Stimulated activated memory B cell treated with anti-CD40 and anti-IgM and Interleukin-4, amounts not matched to agents 10 μg/mL and 1 μg/mL and 100 μg/mL, for 72 hours (primary cell): ENCODE measurements around the gene MYBBP1A.

Experiments used
- ATAC-seq: fragments of 150-1000 bp; cut with Tn5 transposase; 2 replicates; pipeline ENCODE4 v1.10.0; 2021
- H3K27ac Mint-ChIP-seq: one replicate; pipeline ENCODE4 v1.8.0; 2022; ENCODE audit warnings: mild to moderate bottlenecking, mixed read lengths
- H3K27me3 Mint-ChIP-seq: one replicate; pipeline ENCODE4 v1.8.0; 2022; ENCODE audit warnings: mixed read lengths
- H3K36me3 Mint-ChIP-seq: one replicate; pipeline ENCODE4 v1.8.0; 2022; ENCODE audit warnings: mixed read lengths
- H3K4me1 Mint-ChIP-seq: one replicate; pipeline ENCODE4 v1.8.0; 2022; ENCODE audit warnings: mixed read lengths
- H3K4me3 Mint-ChIP-seq: one replicate; pipeline ENCODE4 v1.8.0; 2022; ENCODE audit warnings: mild to moderate bottlenecking, moderate library complexity, mixed read lengths
- H3K9me3 Mint-ChIP-seq: one replicate; pipeline ENCODE4 v1.8.0; 2022; ENCODE audit warnings: mixed read lengths

Gene MYBBP1A

GRCh38 chr17:4550534-4551039, 4.6 kb downstream of the MYBBP1A start:
- no peak overlapping the region for H3K27ac Mint-ChIP-seq
- peaks cover 47% of the 10 kb centered on the region for H3K36me3 Mint-ChIP-seq
- no peak overlapping the region for H3K4me3 Mint-ChIP-seq
- H3K9me3 Mint-ChIP-seq, result no peaks in the 10 kb centered on the region
- H3K27me3 Mint-ChIP-seq, result no peaks in the 10 kb centered on the region
- peaks cover 19% of the 10 kb centered on the region for H3K4me1 Mint-ChIP-seq
- no peak for ATAC-seq

DNA sequence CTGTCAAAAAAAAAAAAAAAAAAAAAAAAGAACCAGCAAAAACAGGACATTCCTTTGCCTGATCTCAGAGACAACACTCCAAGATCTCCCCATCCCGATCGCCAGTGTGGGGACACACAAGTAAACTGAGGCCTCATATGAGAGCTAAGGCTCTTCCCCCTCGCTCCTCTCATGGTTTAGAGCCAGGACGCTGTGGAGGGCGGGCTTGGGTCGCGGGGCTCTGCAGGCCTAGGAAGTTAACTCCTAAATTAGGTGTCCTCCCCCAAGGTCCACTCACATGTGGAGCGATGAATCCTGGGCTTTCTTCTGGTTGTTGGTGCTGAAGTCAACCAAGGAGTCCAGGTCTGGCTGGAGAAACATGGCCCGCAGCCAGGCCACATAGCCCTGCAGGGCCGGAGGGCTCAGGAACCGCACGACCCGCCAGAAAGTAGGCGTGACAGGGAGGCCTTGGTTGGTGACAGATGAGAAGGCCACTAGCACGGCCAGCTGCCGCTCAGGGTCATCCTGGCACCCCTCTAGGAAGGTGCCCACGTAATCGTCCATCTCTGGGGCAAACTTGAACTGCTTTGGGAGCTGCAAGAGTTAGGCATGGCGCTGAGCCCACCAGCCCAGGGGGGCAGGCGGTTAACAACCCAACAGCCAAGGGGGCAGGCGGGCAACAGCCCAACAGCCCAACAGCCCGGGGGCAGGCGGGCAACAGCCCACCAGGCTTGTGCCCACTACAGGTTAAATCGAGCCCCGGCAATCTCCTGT, 5.2 kb downstream of the MYBBP1A start:
- Mint-ChIP-seq H3K9me3 (no peaks in the 10 kb centered on the region), H3K36me3 (peaks cover 53% of the 10 kb centered on the region), H3K4me3 (no peak overlapping the region)

DNA sequence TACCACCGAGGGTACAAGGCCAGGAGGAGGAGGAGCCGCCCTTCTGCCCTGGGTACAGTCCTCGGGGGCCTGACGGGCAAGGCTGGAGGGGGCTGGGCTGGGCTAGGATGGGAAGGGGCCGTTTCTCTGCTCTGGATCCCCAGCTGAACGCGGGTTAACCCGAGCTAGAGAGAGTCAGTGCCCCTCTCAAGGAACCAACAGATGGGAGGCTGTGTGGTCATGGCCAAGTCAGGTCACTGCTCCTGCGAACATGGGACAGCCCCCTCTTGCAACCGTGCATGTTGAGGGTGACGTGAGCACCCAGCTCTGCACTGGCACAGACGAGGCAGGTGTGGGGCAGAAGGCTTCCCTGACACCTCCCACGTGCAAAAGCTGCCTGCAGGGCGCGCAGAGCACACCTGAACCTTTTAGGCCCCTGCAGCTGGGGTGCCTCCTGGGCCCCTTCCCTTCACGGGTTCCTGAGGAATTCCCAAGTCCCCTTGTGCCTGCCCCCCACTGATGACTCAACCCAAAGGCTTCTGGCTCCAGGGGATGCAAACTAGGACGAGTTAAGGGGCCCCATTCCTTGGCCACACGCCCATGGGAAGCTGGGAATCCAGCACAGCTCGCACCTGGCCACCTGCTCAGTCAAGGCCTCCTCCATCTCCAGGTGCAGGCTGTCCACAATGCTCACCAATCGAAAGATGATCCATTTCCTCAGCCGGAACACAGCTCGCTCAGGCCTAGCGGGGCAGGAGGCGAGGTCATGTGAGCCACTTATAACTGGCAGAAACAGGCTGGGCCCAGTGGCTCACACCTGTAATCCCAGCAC, 6.3 kb downstream of the MYBBP1A start:
- Mint-ChIP-seq H3K4me3 (no peak overlapping the region), H3K27ac (no peak overlapping the region), H3K9me3 (no peaks in the 10 kb centered on the region), H3K4me1 (peaks cover 5% of the 10 kb centered on the region), H3K36me3 (peaks cover 58% of the 10 kb centered on the region), H3K27me3 (no peaks in the 10 kb centered on the region)
- ATAC-seq, result no peak

More for the DNA sequence above, 5.2 kb downstream of the MYBBP1A start:
- Mint-ChIP-seq H3K4me1 (peaks cover 16% of the 10 kb centered on the region), H3K27ac (no peak overlapping the region), H3K27me3 (no peaks in the 10 kb centered on the region)
- no peak for ATAC-seq

GRCh38 chr17:4548061-4548461, 7.1 kb downstream of the MYBBP1A start:
- Mint-ChIP-seq H3K4me1 (no peaks in the 10 kb centered on the region), H3K4me3 (no peak overlapping the region), H3K36me3 (peaks cover 64% of the 10 kb centered on the region), H3K27ac (no peak overlapping the region), H3K9me3 (no peaks in the 10 kb centered on the region), H3K27me3 (no peaks in the 10 kb centered on the region)
- ATAC-seq, result no peak

DNA sequence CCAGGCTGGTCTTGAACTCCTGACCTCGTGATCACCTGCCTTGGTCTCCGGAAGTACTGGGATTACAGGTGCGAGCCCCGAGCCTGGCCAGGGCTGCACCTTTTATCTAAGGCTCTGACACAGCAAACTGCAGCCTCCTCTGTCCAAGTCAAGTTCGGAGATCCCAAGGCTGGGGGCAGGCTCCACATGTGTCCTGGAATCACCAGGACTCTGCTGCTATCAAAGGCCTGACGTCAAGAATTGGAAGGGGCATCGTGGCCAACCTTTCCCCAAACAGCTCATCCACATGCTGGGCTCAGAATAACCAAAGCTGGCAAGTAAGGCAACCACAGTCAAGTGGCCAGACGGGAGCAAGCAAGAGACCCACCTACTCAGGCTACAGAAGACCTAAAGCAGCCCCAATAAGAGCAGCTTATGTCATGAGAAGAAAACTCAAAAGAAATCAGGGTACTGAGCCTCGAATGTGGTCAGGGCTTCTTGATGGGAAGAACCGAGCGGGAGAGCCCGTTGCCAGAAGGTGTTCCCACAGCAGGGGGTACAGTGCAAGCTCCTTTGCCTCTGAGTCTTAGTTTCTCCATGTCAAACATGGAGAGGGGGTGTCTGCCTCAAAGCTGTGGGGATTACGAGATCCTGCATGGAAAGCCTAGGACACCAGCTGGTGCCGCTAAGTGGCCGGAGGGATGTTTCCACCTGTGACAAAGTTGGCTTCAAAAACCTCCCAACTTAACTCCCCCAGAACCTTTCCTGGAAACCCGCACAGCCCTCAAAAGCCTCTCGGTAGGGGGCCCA, 7.9 kb downstream of the MYBBP1A start:
- H3K36me3 Mint-ChIP-seq, result peaks cover 71% of the 10 kb centered on the region
- H3K9me3 Mint-ChIP-seq, result no peaks in the 10 kb centered on the region
- no peak overlapping the region for H3K27ac Mint-ChIP-seq
- no peak for ATAC-seq
- H3K27me3 Mint-ChIP-seq, result no peaks in the 10 kb centered on the region
- H3K4me1 Mint-ChIP-seq, result no peaks in the 10 kb centered on the region
- H3K4me3 Mint-ChIP-seq, result no peak overlapping the region

DNA sequence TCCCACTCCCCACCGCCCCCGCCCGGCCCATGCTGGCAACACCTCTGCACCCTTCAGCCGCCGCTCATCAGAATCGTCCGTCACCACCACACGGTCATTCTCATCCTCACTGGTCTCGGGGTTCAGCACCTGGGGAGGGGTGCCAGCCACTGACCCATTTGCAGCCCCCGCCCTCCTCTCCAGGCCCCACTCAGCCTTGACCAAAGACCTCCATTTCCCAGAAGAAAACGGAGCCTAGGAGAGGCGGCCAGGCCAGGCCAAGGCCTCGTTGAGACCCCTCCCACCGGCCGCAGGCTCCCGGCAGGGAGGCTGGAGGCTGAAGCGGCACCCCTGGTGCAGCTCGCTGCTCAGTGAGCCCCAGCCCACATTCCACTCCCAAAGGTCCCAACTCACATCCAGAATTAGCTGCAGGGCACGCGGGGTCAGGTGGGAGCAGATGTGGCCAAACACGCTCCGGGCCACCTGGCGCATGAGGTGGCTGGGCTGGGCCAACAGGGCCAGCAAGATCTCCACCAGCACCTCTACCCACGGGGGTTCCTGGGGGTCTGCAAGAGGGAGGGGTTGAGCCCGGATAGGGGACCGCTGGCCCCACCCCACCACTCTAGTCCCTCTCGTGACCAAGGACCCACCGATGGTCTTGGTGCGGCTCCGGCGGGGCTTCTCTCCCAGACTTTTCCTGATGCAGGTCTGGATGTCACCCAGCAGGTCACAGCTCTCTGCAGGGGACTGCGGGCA, 9.8 kb downstream of the MYBBP1A start:
- no peak overlapping the region for H3K4me3 Mint-ChIP-seq
- no peaks in the 10 kb centered on the region for H3K4me1 Mint-ChIP-seq
- no peak for ATAC-seq
- H3K27me3 Mint-ChIP-seq, result no peaks in the 10 kb centered on the region
- no peak overlapping the region for H3K27ac Mint-ChIP-seq
- H3K9me3 Mint-ChIP-seq, result no peaks in the 10 kb centered on the region
- H3K36me3 Mint-ChIP-seq, result peaks cover 71% of the 10 kb centered on the region

DNA sequence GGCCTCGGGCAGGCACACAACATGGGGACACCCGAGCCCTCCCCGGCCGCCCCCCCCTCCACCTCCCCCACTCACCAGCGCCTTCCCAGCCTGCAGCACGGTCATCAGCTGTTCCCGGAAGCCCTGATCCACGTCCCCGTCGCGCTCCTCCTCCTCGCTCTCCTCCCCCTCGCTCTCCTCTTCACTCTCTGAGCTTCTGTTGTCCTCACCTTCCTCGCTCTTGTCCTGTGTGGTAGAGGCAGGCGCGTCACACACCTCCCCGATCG, 10.3 kb downstream of the MYBBP1A start:
- H3K9me3 Mint-ChIP-seq, result no peaks in the 10 kb centered on the region
- no peak for ATAC-seq
- H3K27me3 Mint-ChIP-seq, result no peaks in the 10 kb centered on the region
- peaks cover 70% of the 10 kb centered on the region for H3K36me3 Mint-ChIP-seq
- H3K4me1 Mint-ChIP-seq, result no peaks in the 10 kb centered on the region
- no peak overlapping the region for H3K4me3 Mint-ChIP-seq
- H3K27ac Mint-ChIP-seq, result no peak overlapping the region

DNA sequence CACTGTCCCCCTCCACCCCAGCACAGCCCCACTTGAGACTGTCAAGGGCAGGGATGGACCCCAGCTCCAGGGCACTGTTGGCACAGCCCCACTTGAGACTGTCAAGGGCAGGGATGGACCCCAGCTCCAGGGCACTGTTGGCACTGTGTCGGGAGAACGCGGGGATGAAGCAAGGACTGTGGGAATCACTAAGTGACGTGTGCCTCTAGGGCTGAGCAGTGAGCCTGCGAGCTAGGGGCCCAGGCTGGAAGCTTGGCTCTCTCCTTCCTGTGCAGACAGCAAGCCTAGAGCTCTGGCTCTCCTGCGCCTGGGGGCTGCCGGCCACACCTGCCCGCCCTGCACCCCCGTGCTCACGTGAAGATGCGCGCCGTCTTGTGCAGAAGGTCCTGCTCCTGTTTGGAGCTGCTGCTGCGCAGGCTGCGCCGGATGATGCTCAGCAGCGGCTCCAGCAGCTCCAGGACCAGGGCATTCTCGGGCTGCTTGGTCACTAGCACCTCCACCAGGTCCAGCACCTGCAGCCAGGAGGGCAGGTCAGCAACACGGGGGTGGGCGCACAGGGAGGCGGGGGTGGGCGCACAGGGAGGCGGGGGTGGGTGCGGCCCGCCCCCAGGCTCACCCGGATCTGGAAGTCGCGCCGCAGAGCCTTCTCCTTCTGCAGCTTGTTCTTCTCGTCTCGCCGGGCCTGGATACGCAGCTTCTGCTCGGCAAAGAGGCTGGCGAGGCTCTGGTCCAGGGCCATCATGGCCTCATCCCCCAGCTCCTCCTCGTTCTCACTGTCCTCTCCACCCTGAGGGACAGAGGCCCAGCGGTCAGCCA, 10.8 kb downstream of the MYBBP1A start:
- Mint-ChIP-seq H3K9me3 (no peaks in the 10 kb centered on the region), H3K27ac (no peak overlapping the region), H3K4me1 (no peaks in the 10 kb centered on the region), H3K27me3 (no peaks in the 10 kb centered on the region), H3K36me3 (peaks cover 71% of the 10 kb centered on the region), H3K4me3 (no peak overlapping the region)
- ATAC-seq, result no peak

- ATAC-seq, result no peak
- Mint-ChIP-seq H3K4me3 (no peak overlapping the region), H3K27ac (no peak overlapping the region), H3K4me1 (no peaks in the 10 kb centered on the region), H3K27me3 (no peaks in the 10 kb centered on the region), H3K36me3 (peaks cover 68% of the 10 kb centered on the region), H3K9me3 (no peaks in the 10 kb centered on the region)
Measured at GRCh38 chr17:4543557-4544026, 11.6 kb downstream of the MYBBP1A start.

DNA sequence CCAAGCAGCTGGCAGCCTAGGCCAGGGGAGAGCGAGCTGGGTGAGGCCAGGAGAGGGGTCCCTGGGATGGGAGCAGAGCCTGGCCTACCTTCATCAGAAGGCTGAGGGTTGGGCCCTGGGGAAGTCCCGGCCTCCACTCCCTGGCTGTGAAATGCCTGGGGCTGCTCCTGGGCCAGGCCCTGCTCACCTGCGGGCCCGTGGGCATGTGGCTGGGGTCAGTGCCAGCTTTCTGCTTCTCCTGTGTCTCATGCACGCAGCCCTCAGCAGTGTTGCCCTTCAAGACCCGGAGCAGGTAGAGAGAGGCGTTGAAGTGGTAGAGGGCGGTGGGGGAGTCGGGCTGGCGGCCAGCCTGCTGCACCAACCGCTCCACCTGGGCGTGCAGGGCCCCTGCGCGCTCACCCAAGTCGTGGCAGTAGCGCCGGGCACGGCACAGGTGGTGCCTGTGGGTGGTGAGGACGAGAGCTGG, 12.4 kb downstream of the MYBBP1A start:
- H3K36me3 Mint-ChIP-seq, result peaks cover 68% of the 10 kb centered on the region

GRCh38 chr17:4542003-4542725, 13.0 kb downstream of the MYBBP1A start:
- Mint-ChIP-seq H3K4me1 (peaks cover 2% of the 10 kb centered on the region), H3K27me3 (no peaks in the 10 kb centered on the region)

More for the DNA sequence above, 12.4 kb downstream of the MYBBP1A start:
- H3K4me3 Mint-ChIP-seq, result no peak overlapping the region
- no peak for ATAC-seq
- no peaks in the 10 kb centered on the region for H3K9me3 Mint-ChIP-seq
- H3K27me3 Mint-ChIP-seq, result no peaks in the 10 kb centered on the region
- no peaks in the 10 kb centered on the region for H3K4me1 Mint-ChIP-seq
- H3K27ac Mint-ChIP-seq, result no peak overlapping the region

GRCh38 chr17:4541328-4542002, 13.7 kb downstream of the MYBBP1A start:
- peaks cover 9% of the 10 kb centered on the region for H3K4me1 Mint-ChIP-seq
- ATAC-seq, result no peak
- no peaks in the 10 kb centered on the region for H3K9me3 Mint-ChIP-seq
- no peak overlapping the region for H3K27ac Mint-ChIP-seq
- peaks cover 2% of the 10 kb centered on the region for H3K27me3 Mint-ChIP-seq
- peaks cover 59% of the 10 kb centered on the region for H3K36me3 Mint-ChIP-seq
- no peak overlapping the region for H3K4me3 Mint-ChIP-seq

More at GRCh38 chr17:4542003-4542725, 13.0 kb downstream of the MYBBP1A start:
- Mint-ChIP-seq H3K36me3 (peaks cover 66% of the 10 kb centered on the region), H3K4me3 (no peak overlapping the region), H3K27ac (no peak overlapping the region), H3K9me3 (no peaks in the 10 kb centered on the region)
- ATAC-seq, result no peak

- Mint-ChIP-seq H3K4me1 (peaks cover 14% of the 10 kb centered on the region), H3K36me3 (peaks cover 55% of the 10 kb centered on the region), H3K27ac (no peak overlapping the region), H3K4me3 (no peak overlapping the region), H3K27me3 (peaks cover 9% of the 10 kb centered on the region), H3K9me3 (no peaks in the 10 kb centered on the region)
- ATAC-seq, result no peak
Measured at GRCh38 chr17:4540687-4541327, 14.4 kb downstream of the MYBBP1A start.
